ENCODE measurements around the gene MRPL28. TPM values are rescaled to one million over a fixed set of nuclear protein-coding genes. Genes with fewer than 3 reads are reported as not detected.
"Not testable (repeated sequence)": the region's sequence is repeated elsewhere in the genome, so short reads cannot be mapped to it uniquely, and the experiment has no call there.

Gene MRPL28
- total RNA-seq, 6 donors from 2014 or later, result 48.8 to 83.9 (median 58.4) TPM

DNA sequence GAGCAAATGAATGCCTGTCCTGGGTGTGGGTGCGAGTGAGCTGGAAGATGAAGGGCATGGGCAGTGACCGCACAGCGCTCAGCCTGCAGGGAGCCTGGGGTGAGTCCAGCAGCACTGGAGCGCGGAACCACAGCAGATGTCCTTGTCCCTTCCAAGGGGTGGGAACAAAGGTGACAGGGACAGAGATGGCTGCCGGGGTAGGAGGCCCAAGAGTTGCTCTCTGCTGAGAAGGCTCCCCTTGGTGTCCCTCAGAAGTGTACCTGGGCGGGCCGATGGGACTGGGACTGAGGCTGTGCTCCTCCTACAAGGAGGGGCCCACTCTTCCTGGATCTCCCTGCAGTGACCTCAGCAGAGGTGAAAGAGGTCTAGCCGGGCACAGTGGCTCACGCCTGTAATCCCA, 19.0 kb upstream of the MRPL28 start:
- H3K27ac ChIP-seq, result no peak overlapping the region

GRCh38 chr16:387761-388666, 17.7 kb upstream of the MRPL28 start:
- not testable (repeated sequence) for H3K9me3 ChIP-seq; H3K27ac ChIP-seq; DNase-seq; H3K4me3 ChIP-seq; ATAC-seq (ENCODE audit: low FRiP score in 2 of 2); H3K27me3 ChIP-seq; H3K36me3 ChIP-seq
- 55 to 58% methylated on average over 18 to 20 of the region's 20 CpGs for WGBS, 2 donors
- peaks cover 8 to 15% (median 14%) of the 10 kb centered on the region in 4 donors for H3K4me1 ChIP-seq

More for the DNA sequence above, 19.0 kb upstream of the MRPL28 start:
- TF ChIP-seq POLR2A (IDR thresholded peaks at IDR 0.05) (no peak), POLR2AphosphoS5 (IDR thresholded peaks at IDR 0.05) (no peak), EP300 (IDR thresholded peaks at IDR 0.05) (no peak)
- TF ChIP-seq, protein P1, sequence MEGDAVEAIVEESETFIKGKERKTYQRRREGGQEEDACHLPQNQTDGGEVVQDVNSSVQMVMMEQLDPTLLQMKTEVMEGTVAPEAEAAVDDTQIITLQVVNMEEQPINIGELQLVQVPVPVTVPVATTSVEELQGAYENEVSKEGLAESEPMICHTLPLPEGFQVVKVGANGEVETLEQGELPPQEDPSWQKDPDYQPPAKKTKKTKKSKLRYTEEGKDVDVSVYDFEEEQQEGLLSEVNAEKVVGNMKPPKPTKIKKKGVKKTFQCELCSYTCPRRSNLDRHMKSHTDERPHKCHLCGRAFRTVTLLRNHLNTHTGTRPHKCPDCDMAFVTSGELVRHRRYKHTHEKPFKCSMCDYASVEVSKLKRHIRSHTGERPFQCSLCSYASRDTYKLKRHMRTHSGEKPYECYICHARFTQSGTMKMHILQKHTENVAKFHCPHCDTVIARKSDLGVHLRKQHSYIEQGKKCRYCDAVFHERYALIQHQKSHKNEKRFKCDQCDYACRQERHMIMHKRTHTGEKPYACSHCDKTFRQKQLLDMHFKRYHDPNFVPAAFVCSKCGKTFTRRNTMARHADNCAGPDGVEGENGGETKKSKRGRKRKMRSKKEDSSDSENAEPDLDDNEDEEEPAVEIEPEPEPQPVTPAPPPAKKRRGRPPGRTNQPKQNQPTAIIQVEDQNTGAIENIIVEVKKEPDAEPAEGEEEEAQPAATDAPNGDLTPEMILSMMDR (IDR thresholded peaks at IDR 0.05), result no peak
- WGBS, 2 donors, result 92 to 100% methylated on average over 8 to 10 of the region's 10 CpGs
- no peaks in the 10 kb centered on the region for H3K27me3 ChIP-seq
- ATAC-seq (ENCODE audit: low FRiP score in 2 of 2) (no peak), DNase-seq (no peak)
- no peaks in the 10 kb centered on the region for H3K36me3 ChIP-seq
- H3K9me3 ChIP-seq, result peaks cover 0 to 3% (median 0%) of the 10 kb centered on the region in 4 donors
- H3K4me1 ChIP-seq, result peaks cover 0 to 2% (median under 1%) of the 10 kb centered on the region in 4 donors
- no peak overlapping the region for H3K4me3 ChIP-seq

- TF ChIP-seq POLR2A (IDR thresholded peaks at IDR 0.05) (no peak), POLR2AphosphoS5 (IDR thresholded peaks at IDR 0.05) (no peak), EP300 (IDR thresholded peaks at IDR 0.05) (no peak)
- TF ChIP-seq, protein P1 (IDR thresholded peaks at IDR 0.05), result no peak
- Histone ChIP-seq H3K27ac (no peak overlapping the region), H3K36me3 (no peaks in the 10 kb centered on the region), H3K9me3 (no peaks in the 10 kb centered on the region), H3K27me3 (no peaks in the 10 kb centered on the region), H3K4me3 (no peak overlapping the region), H3K4me1 (peaks cover 12 to 20% (median 20%) of the 10 kb centered on the region in 4 donors)
- DNase-seq, result no peak
- WGBS, 2 donors, result 82 to 83% methylated on average over 19 of the region's 19 CpGs
- no peak for ATAC-seq (ENCODE audit: low FRiP score in 2 of 2)
Observed at GRCh38 chr16:386641-387156, 16.4 kb upstream of the MRPL28 start.

GRCh38 chr16:383326-384051, 13.2 kb upstream of the MRPL28 start:
- no peaks in the 10 kb centered on the region for H3K36me3 ChIP-seq
- peaks cover 28 to 47% (median 43%) of the 10 kb centered on the region in 4 donors for H3K4me1 ChIP-seq
- no peaks in the 10 kb centered on the region for H3K9me3 ChIP-seq
- no peaks in the 10 kb centered on the region for H3K27me3 ChIP-seq
- 17 to 21% methylated on average over 33 of the region's 33 CpGs for WGBS, 2 donors
- ATAC-seq (ENCODE audit: low FRiP score in 2 of 2) (peak in 1 of 2 donors; percentile 35), DNase-seq (peak in 1 of 2 donors; percentile 76)
- TF ChIP-seq POLR2AphosphoS5 (IDR thresholded peaks at IDR 0.05) (peak in 1 of 2 donors; percentile 47), EP300 (IDR thresholded peaks at IDR 0.05) (no peak), POLR2A (IDR thresholded peaks at IDR 0.05) (no peak)
- TF ChIP-seq, protein P1 (IDR thresholded peaks at IDR 0.05), result no peak
- H3K4me3 ChIP-seq, result peak overlapping the region in 3 of 4 donors; percentile 98 to 100 (median 98)
- peak overlapping the region; percentile 68 to 95 (median 82) for H3K27ac ChIP-seq
